K562 (cell line): Measurements from ENCODE around the gene IGF2BP1. TPM values are rescaled to one million over a fixed set of nuclear protein-coding genes. Genes with fewer than 3 reads are reported as not detected.
A peak's percentile ranks its signal among the peaks of the same experiment; 100 is the strongest.

Experiments
- CEBPG ChIP-seq, 3 experiments: fragments of 200-800 bp in 1 of 3; sonication (Bioruptor generic) in 1 of 3; sonication (generic) in 1 of 3; formaldehyde crosslinking in 1 of 3; IDR thresholded peaks in 2 of 3; conservative IDR thresholded peaks in 1 of 3; 2 replicates each; pipeline versions ENCODE4 v1.6.1 to v1.8.0; 2016 to 2022; ENCODE audit warnings: missing compliant biosample characterization in 2 of 3, missing genetic modification characterization in 2 of 3, mild to moderate bottlenecking in 1 of 3, missing genetic modification reagents in 1 of 3
- FOSL1 ChIP-seq: fragments of 200-800 bp; sonication (Bioruptor generic); conservative IDR thresholded peaks from 2 replicates; pipeline ENCODE4 v1.6.1; 2016; ENCODE audit warnings: missing genetic modification characterization, missing compliant biosample characterization
- KDM1A ChIP-seq, 2 experiments: fragments of 450-650 bp; IDR thresholded peaks; 2 replicates each; pipeline ENCODE4 v1.6.1; 2016; ENCODE audit warnings: mild to moderate bottlenecking in 2 of 2
- KLF13 ChIP-seq: fragments of 450-650 bp; IDR thresholded peaks from 2 replicates; pipeline ENCODE4 v1.6.1; 2016; ENCODE audit warnings: missing genetic modification characterization, low read depth, mild to moderate bottlenecking, missing compliant biosample characterization, moderate library complexity, borderline replicate concordance
- MLLT1 ChIP-seq, 2 experiments: fragments of 450-650 bp; IDR thresholded peaks; 2 replicates each; pipeline ENCODE4 v1.6.1; 2016
- THAP7 ChIP-seq: fragments of 250-450 bp; sonication (Bioruptor Pico); IDR thresholded peaks from 2 replicates; pipeline ENCODE4 v1.5.0; 2021
- TRIM28 ChIP-seq: fragments of 450-650 bp; IDR thresholded peaks from 2 replicates; pipeline ENCODE4 v1.6.1; 2017
- ZBTB40 ChIP-seq, 2 experiments: fragments of 450-650 bp in 1 of 2; sonication (generic) in 1 of 2; formaldehyde crosslinking in 1 of 2; IDR thresholded peaks; 2 replicates each; pipeline versions ENCODE4 v1.7.1 to v1.9.0; 2016 to 2022; ENCODE audit warnings: inconsistent platforms in 1 of 2, mild to moderate bottlenecking in 1 of 2, missing genetic modification reagents in 1 of 2
- ZBTB7A ChIP-seq: IDR thresholded peaks from 2 replicates; pipeline ENCODE4 v1.6.1; 2011; ENCODE audit warnings: low read depth, mild to moderate bottlenecking, low read length, moderate library complexity, borderline replicate concordance; ENCODE audit not compliant: control insufficient read depth
- ZFP1 ChIP-seq: fragments of 450-650 bp; formaldehyde crosslinking; IDR thresholded peaks from 2 replicates; pipeline ENCODE4 v1.4.0; 2020; ENCODE audit warnings: mild to moderate bottlenecking, mixed read lengths
- polyA plus RNA-seq, 8 experiments: library from polyadenylated mRNA; depleted of rRNA in 4 of 8; stranded (reverse) in 5 of 8; unstranded in 3 of 8; fragments of >200 nt; fragmentation: Nextera tagmentation in 2 of 8; fragmentation: Illumina TruSeq in 1 of 8; extraction: Ambion mirVana in 2 of 8; extraction: Trizol in 1 of 8; gene quantifications; 2 replicates each; pipeline versions ENCODE4 v1.2.1 to v1.2.3, GENCODE V29; 2011 to 2014; ENCODE audit warnings: inconsistent platforms in 1 of 8, missing spikeins in 1 of 8
- total RNA-seq, 7 experiments: library from RNA; depleted of rRNA in 6 of 7; stranded (reverse); fragments of >200 nt in 6 of 7; fragmentation: Illumina TruSeq in 2 of 7; extraction: Trizol in 2 of 7; gene quantifications; 2 replicates each; pipeline versions ENCODE4 v1.2.1 to v1.2.3, GENCODE V29; 2011 to 2021; ENCODE audit warnings: low replicate concordance in 1 of 7
- TF ChIP-seq, protein P1 (sequence below): sonication (generic); formaldehyde crosslinking; IDR thresholded peaks from 2 replicates; pipeline ENCODE4 v1.8.1; 2023; ENCODE audit warnings: mild to moderate bottlenecking, missing genetic modification reagents

Gene IGF2BP1
- total and polyA plus RNA-seq, 9 of the 15 experiments (the other 6 are each of a cell fraction or from before 2014, with no cell fraction given) = 13.0 to 318 (median 53.6) TPM

GRCh38 chr17:49003557-49004511 is 6.6 kb downstream of the IGF2BP1 start (continued):
- TF ChIP-seq ZBTB40 (IDR thresholded peaks at IDR 0.05) (no peak), ZBTB40 (CRISPR knock-in tag; IDR thresholded peaks at IDR 0.05) (no peak), KLF13 (tag) (no peak), ZFP1 (CRISPR knock-in tag) (no peak), KDM1A (IDR thresholded peaks at IDR 0.05) (peak in 1 of 2 experiments; percentile 37; a peak in 1 of 4 replicates), THAP7 (CRISPR knock-in tag) (no peak), TRIM28 (no peak), CEBPG (CRISPR knock-in tag; IDR thresholded peaks at IDR 0.05) (no peak), CEBPG (tag; conservative IDR thresholded peaks at IDR 0.05 in 1 of 2, IDR thresholded peaks at IDR 0.05 in 1 of 2) (no peak), FOSL1 (no peak), MLLT1 (IDR thresholded peaks at IDR 0.05) (0 out of 4 replicates have a peak, but pooled peaks of 1 of the 2 experiments have one; percentile 31), ZBTB7A (peak; percentile 59; the same call in 1 of the 2 replicates)
- TF ChIP-seq, protein P1, sequence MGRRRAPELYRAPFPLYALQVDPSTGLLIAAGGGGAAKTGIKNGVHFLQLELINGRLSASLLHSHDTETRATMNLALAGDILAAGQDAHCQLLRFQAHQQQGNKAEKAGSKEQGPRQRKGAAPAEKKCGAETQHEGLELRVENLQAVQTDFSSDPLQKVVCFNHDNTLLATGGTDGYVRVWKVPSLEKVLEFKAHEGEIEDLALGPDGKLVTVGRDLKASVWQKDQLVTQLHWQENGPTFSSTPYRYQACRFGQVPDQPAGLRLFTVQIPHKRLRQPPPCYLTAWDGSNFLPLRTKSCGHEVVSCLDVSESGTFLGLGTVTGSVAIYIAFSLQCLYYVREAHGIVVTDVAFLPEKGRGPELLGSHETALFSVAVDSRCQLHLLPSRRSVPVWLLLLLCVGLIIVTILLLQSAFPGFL (CRISPR knock-in tag) = no peak
